KMS-11 (cell line): ENCODE measurements around the gene INTS6.

Experiments
- H2AFZ ChIP-seq: fragments of 200-600 bp; sonication (generic); 2 replicates; pipeline ENCODE4 v1.6.1; 2016; ENCODE audit warnings: antibody characterized with exemption, mixed run types, low read depth
- H3K27ac ChIP-seq: fragments of 200-600 bp; sonication (generic); 2 replicates; pipeline ENCODE4 v1.6.1; 2016; ENCODE audit warnings: mild to moderate bottlenecking, mixed run types
- H3K27me3 ChIP-seq: fragments of 200-600 bp; sonication (generic); 2 replicates; pipeline ENCODE4 v1.6.1; 2017; ENCODE audit warnings: mild to moderate bottlenecking, low read depth, mixed run types, moderate library complexity; ENCODE audit not compliant: insufficient read depth
- H3K36me3 ChIP-seq: fragments of 200-600 bp; sonication (generic); 2 replicates; pipeline ENCODE4 v1.6.1; 2017; ENCODE audit warnings: mild to moderate bottlenecking, mixed run types; ENCODE audit not compliant: insufficient read depth
- H3K4me1 ChIP-seq: fragments of 200-600 bp; sonication (generic); 2 replicates; pipeline ENCODE4 v1.6.1; 2016; ENCODE audit warnings: mild to moderate bottlenecking, low read depth, mixed run types; ENCODE audit not compliant: poor library complexity, severe bottlenecking
- H3K4me2 ChIP-seq: fragments of 200-600 bp; sonication (generic); 2 replicates; pipeline ENCODE4 v1.7.0; 2016; ENCODE audit warnings: mild to moderate bottlenecking, mixed run types
- H3K4me3 ChIP-seq: fragments of 200-600 bp; sonication (generic); IDR thresholded peaks from 2 replicates; pipeline ENCODE4 v1.6.1; 2017; ENCODE audit warnings: low read depth, low read length, mixed read lengths; ENCODE audit not compliant: insufficient read depth
- H3K79me2 ChIP-seq: fragments of 200-600 bp; sonication (generic); 2 replicates; pipeline ENCODE4 v1.6.1; 2016; ENCODE audit warnings: low read depth, mixed run types; ENCODE audit not compliant: insufficient read depth
- H3K9ac ChIP-seq: fragments of 200-600 bp; sonication (generic); 2 replicates; pipeline ENCODE4 v1.6.1; 2016; ENCODE audit warnings: mild to moderate bottlenecking, mixed run types
- H4K20me1 ChIP-seq: fragments of 200-600 bp; sonication (generic); 2 replicates; pipeline ENCODE4 v1.6.1; 2016; ENCODE audit warnings: mild to moderate bottlenecking, mixed run types; ENCODE audit not compliant: insufficient read depth
- CTCF ChIP-seq: fragments of 200-600 bp; sonication (generic); conservative IDR thresholded peaks from 2 replicates; pipeline ENCODE4 v1.6.1; 2017; ENCODE audit warnings: low read depth, mild to moderate bottlenecking, antibody characterized with exemption, low read length, moderate library complexity, mixed read lengths

Gene INTS6

GRCh38 chr13:51455532-51455931, 2.7 kb upstream of the INTS6 start:
- H2AFZ ChIP-seq: no peak overlapping the region
- no peaks in the 10 kb centered on the region for H3K27me3 ChIP-seq
- no peak overlapping the region; the same call in 1 of the 2 replicates for H3K4me2 ChIP-seq
- H3K36me3 ChIP-seq: no peaks in the 10 kb centered on the region
- H3K4me3 ChIP-seq: no peak overlapping the region
- peaks cover 4% of the 10 kb centered on the region; the same call in 1 of the 2 replicates for H3K79me2 ChIP-seq
- H3K4me1 ChIP-seq: peaks cover 13% of the 10 kb centered on the region
- no peaks in the 10 kb centered on the region for H4K20me1 ChIP-seq
- no peak for TF ChIP-seq CTCF
- H3K9ac ChIP-seq: no peak overlapping the region
- H3K27ac ChIP-seq: no peak overlapping the region

- Histone ChIP-seq H3K4me1 (peaks cover 17% of the 10 kb centered on the region), H3K4me2 (peak overlapping the region; percentile 93), H2AFZ (peak overlapping the region; percentile 55; the same call in 1 of the 2 replicates), H3K4me3 (no peak overlapping the region), H3K27me3 (no peaks in the 10 kb centered on the region), H4K20me1 (no peaks in the 10 kb centered on the region), H3K79me2 (peaks cover 9% of the 10 kb centered on the region; the same call in 1 of the 2 replicates), H3K27ac (peak overlapping the region; percentile 93), H3K9ac (peak overlapping the region; percentile 91), H3K36me3 (no peaks in the 10 kb centered on the region)
- TF ChIP-seq CTCF: no peak
Measured at GRCh38 chr13:51453959-51454703, 1.3 kb upstream of the INTS6 start.

- H3K36me3 ChIP-seq: no peaks in the 10 kb centered on the region
Measured at GRCh38 chr13:51453207-51453958, 547 bp upstream of the INTS6 start.

More at GRCh38 chr13:51453207-51453958, 547 bp upstream of the INTS6 start:
- H3K9ac ChIP-seq: peak overlapping the region; percentile 91
- H3K79me2 ChIP-seq: peaks cover 9% of the 10 kb centered on the region; the same call in 1 of the 2 replicates
- peak overlapping the region; percentile 93 for H3K27ac ChIP-seq
- H4K20me1 ChIP-seq: no peaks in the 10 kb centered on the region
- no peaks in the 10 kb centered on the region for H3K27me3 ChIP-seq
- peaks cover 17% of the 10 kb centered on the region for H3K4me1 ChIP-seq
- H2AFZ ChIP-seq: peak overlapping the region; percentile 55; the same call in 1 of the 2 replicates
- no peak overlapping the region for H3K4me3 ChIP-seq
- peak overlapping the region; percentile 93 for H3K4me2 ChIP-seq
- no peak for TF ChIP-seq CTCF
